Ovary (tissue), 3 donors: ENCODE results near the gene SORCS2.

Experiments
- EP300 ChIP-seq: sonication (generic); formaldehyde crosslinking; IDR thresholded peaks from one replicate; pipeline ENCODE4 v1.6.1; 2017; ENCODE audit warnings: antibody characterized with exemption
- POLR2A ChIP-seq: fragments of 450-650 bp; IDR thresholded peaks from one replicate; pipeline ENCODE4 v1.6.1; 2017; ENCODE audit warnings: antibody characterized with exemption, mild to moderate bottlenecking, moderate library complexity
- TF ChIP-seq, protein P1 (sequence below), 3 donors: fragments of 450-650 bp in 2 of 3; fragments of 200-600 bp in 1 of 3; IDR thresholded peaks; one replicate each; pipeline versions ENCODE4 v1.5.1 to v1.8.0; 2016 to 2022; ENCODE audit warnings: antibody characterized with exemption in 3 of 3, mild to moderate bottlenecking in 1 of 3
- donor health status: DM: no; HTN: no; CAD: no.

GRCh38 chr4:7183161-7183560, 9.2 kb upstream of the SORCS2 start:
- TF ChIP-seq POLR2A (no peak), EP300 (no peak)
- TF ChIP-seq, protein P1, sequence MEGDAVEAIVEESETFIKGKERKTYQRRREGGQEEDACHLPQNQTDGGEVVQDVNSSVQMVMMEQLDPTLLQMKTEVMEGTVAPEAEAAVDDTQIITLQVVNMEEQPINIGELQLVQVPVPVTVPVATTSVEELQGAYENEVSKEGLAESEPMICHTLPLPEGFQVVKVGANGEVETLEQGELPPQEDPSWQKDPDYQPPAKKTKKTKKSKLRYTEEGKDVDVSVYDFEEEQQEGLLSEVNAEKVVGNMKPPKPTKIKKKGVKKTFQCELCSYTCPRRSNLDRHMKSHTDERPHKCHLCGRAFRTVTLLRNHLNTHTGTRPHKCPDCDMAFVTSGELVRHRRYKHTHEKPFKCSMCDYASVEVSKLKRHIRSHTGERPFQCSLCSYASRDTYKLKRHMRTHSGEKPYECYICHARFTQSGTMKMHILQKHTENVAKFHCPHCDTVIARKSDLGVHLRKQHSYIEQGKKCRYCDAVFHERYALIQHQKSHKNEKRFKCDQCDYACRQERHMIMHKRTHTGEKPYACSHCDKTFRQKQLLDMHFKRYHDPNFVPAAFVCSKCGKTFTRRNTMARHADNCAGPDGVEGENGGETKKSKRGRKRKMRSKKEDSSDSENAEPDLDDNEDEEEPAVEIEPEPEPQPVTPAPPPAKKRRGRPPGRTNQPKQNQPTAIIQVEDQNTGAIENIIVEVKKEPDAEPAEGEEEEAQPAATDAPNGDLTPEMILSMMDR (IDR thresholded peaks at IDR 0.05), result no peak
